Peyer's patch (tissue), 4 donors: Measurements from ENCODE around the gene CEP97. TPM values are rescaled to one million over a fixed set of nuclear protein-coding genes. Genes with fewer than 3 reads are reported as not detected.

ENCODE experiments used
- DNase-seq, 3 donors: peaks; one replicate each; pipeline ENCODE4 v3.0.0-alpha.2; 2017 to 2019
- H3K27ac ChIP-seq, 4 donors: fragments of 200-600 bp; sonication (generic); one replicate each; pipeline ENCODE4 v1.5.1; 2016 to 2019
- H3K27me3 ChIP-seq, 2 donors: fragments of 200-600 bp; sonication (generic); one replicate each; pipeline ENCODE4 v1.5.1; 2019
- H3K36me3 ChIP-seq, 3 donors: fragments of 200-600 bp; sonication (generic); one replicate each; pipeline ENCODE4 v1.5.1; 2016 to 2019
- H3K4me1 ChIP-seq, 4 donors: fragments of 200-600 bp; sonication (generic); one replicate each; pipeline ENCODE4 v1.5.1; 2016 to 2019
- H3K4me3 ChIP-seq, 4 donors: fragments of 200-600 bp; sonication (generic); 1 replicate in 3 of 4; 2 replicates in 1 of 4; pipeline ENCODE4 v1.5.1; 2016 to 2019; ENCODE audit warnings: mild to moderate bottlenecking in 1 of 4
- H3K9me3 ChIP-seq, 4 donors: fragments of 200-600 bp; sonication (generic); one replicate each; pipeline ENCODE4 v1.5.1; 2016 to 2019; ENCODE audit warnings: mild to moderate bottlenecking in 1 of 4
- CTCF ChIP-seq, 6 experiments: fragments of 450-650 bp in 4 of 6; fragments of 200-600 bp in 2 of 6; sonication (generic) in 1 of 6; IDR thresholded peaks; one replicate each; pipeline ENCODE4 v1.5.1; 2017 to 2019; ENCODE audit warnings: antibody characterized with exemption in 6 of 6, mild to moderate bottlenecking in 3 of 6, moderate library complexity in 1 of 6
- POLR2A ChIP-seq, 2 donors: fragments of 450-650 bp; IDR thresholded peaks; one replicate each; pipeline ENCODE4 v1.5.1; 2017; ENCODE audit warnings: antibody characterized with exemption in 2 of 2, mild to moderate bottlenecking in 2 of 2, moderate library complexity in 2 of 2
- total RNA-seq, 4 donors: library from RNA; depleted of rRNA; stranded (reverse); fragments of >200 nt; gene quantifications; one replicate each; pipeline ENCODE4 v1.1.0, GENCODE V29; 2016

CEP97 gene
- total RNA-seq, 4 donors from 2014 or later, result 3.3 to 18.2 (median 4.7) TPM

DNA sequence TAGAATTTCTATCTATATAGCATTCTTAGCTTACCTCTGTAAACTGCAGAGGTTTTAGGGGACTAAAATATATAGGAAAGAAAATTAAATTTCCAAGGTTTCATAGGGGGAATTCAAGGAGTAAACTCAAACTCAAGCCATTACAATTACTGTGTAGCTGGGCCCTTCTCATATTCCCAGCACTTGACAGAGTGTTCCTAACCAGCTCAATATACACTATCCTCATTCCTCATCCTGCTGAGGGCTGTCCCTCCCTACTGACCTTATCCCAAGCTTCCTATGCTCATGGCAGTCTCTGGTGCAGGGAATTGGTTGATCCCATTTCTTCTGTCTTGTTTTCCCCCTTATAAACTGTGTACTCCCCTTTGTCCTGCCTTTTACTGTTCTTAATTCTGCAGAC, 88.5 kb downstream of the CEP97 start:
- no peaks in the 10 kb centered on the region for H3K27me3 ChIP-seq
- no peak for TF ChIP-seq CTCF (IDR thresholded peaks at IDR 0.05)
- TF ChIP-seq POLR2A (IDR thresholded peaks at IDR 0.05), result no peak
- H3K36me3 ChIP-seq, result no peaks in the 10 kb centered on the region
- DNase-seq, result no peak
- H3K4me3 ChIP-seq, result no peak overlapping the region
- no peak overlapping the region for H3K27ac ChIP-seq
- H3K9me3 ChIP-seq, result no peaks in the 10 kb centered on the region
- peaks cover 0 to 17% (median 0%) of the 10 kb centered on the region in 4 donors for H3K4me1 ChIP-seq

DNA sequence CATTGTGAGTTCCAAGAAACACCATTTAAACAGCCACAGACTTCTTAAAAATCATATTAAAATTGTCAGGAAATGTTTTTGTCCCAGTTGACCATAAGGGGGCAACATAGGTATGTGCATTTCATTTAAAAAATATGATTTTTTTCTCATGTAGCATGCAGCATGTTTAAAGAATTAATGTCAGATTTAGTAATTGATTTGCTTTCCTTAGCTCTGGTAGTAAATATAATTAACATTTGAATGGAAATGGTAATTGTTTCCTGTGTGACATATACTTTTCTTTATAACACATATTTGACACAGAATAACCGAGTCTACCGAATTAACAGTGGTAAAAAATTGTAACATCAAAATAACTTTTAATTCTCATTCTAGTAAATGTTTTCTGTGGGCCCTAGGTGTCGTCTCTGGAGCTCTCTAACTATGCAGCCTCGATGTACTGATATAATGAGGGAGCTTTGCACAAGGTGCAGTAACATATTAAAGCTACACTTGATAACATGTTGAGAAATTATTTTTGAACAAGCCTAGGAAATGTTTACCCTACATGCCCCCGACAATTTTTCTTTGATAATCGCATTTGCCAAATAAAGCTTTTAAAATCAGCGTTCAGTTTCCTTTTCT, 89.5 kb downstream of the CEP97 start:
- TF ChIP-seq CTCF (IDR thresholded peaks at IDR 0.05) (peak; percentile 29 to 77 (median 62)), POLR2A (IDR thresholded peaks at IDR 0.05) (no peak)
- Histone ChIP-seq H3K27me3 (no peaks in the 10 kb centered on the region), H3K36me3 (no peaks in the 10 kb centered on the region), H3K27ac (no peak overlapping the region), H3K9me3 (no peaks in the 10 kb centered on the region), H3K4me1 (peaks cover 0 to 15% (median 0%) of the 10 kb centered on the region in 4 donors), H3K4me3 (no peak overlapping the region)
- DNase-seq, result no peak

GRCh38 chr3:101814835-101815234, 90.4 kb downstream of the CEP97 start:
- Histone ChIP-seq H3K36me3 (no peaks in the 10 kb centered on the region), H3K27ac (no peak overlapping the region), H3K27me3 (no peaks in the 10 kb centered on the region), H3K4me3 (no peak overlapping the region), H3K4me1 (peaks cover 0 to 10% (median 0%) of the 10 kb centered on the region in 4 donors), H3K9me3 (no peaks in the 10 kb centered on the region)
- DNase-seq, result no peak
- TF ChIP-seq CTCF (IDR thresholded peaks at IDR 0.05), result no peak
- no peak for TF ChIP-seq POLR2A (IDR thresholded peaks at IDR 0.05)

- no peak overlapping the region for H3K4me3 ChIP-seq
- no peaks in the 10 kb centered on the region for H3K27me3 ChIP-seq
- no peak for DNase-seq
- TF ChIP-seq POLR2A (IDR thresholded peaks at IDR 0.05), result no peak
- no peaks in the 10 kb centered on the region for H3K9me3 ChIP-seq
- no peak overlapping the region for H3K27ac ChIP-seq
- peaks cover 0 to 10% (median 0%) of the 10 kb centered on the region in 4 donors for H3K4me1 ChIP-seq
- peaks cover 0 to 2% (median 0%) of the 10 kb centered on the region in 3 donors for H3K36me3 ChIP-seq
Observed at GRCh38 chr3:101816215-101817149, 92.1 kb downstream of the CEP97 start.

- peaks cover 0 to 10% (median 0%) of the 10 kb centered on the region in 4 donors for H3K4me1 ChIP-seq
- no peaks in the 10 kb centered on the region for H3K9me3 ChIP-seq
- H3K27me3 ChIP-seq, result no peaks in the 10 kb centered on the region
- peaks cover 0 to 4% (median 0%) of the 10 kb centered on the region in 3 donors for H3K36me3 ChIP-seq
- TF ChIP-seq CTCF (IDR thresholded peaks at IDR 0.05) (no peak), POLR2A (IDR thresholded peaks at IDR 0.05) (no peak)
- H3K4me3 ChIP-seq, result no peak overlapping the region
- peak overlapping the region in 1 of 4 donors; percentile 55 for H3K27ac ChIP-seq
- DNase-seq, result peak in 1 of 3 donors; percentile 44
Observed at GRCh38 chr3:101817992-101818391, 93.6 kb downstream of the CEP97 start.
